Germinal center (tissue), 1 donor: Measurements from ENCODE around the gene SIK3.

ENCODE experiments used
- DNase-seq: peaks from one replicate; pipeline ENCODE4 v3.0.0; 2012; ENCODE audit warnings: mixed read lengths, low spot score

Gene SIK3

DNA sequence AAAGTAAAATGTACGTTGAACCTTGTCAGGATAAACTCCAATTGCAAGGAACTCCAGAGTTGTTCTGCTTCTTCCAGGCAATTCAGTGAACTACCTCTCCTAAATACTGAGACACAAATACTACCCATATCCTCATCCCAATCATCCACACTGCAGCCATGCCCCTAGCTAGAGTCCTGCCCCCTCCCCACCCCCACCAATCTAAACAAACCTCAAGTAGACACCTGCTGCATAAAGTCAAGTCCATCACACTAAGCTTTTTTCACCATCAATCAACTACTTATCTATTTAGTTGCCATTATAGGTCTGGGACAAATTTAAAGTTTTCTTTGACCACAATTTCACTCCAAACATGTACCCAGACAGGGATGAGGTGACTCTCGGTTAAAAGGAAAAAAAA, 167.6 kb downstream of the SIK3 start:
- DNase-seq = no peak

DNA sequence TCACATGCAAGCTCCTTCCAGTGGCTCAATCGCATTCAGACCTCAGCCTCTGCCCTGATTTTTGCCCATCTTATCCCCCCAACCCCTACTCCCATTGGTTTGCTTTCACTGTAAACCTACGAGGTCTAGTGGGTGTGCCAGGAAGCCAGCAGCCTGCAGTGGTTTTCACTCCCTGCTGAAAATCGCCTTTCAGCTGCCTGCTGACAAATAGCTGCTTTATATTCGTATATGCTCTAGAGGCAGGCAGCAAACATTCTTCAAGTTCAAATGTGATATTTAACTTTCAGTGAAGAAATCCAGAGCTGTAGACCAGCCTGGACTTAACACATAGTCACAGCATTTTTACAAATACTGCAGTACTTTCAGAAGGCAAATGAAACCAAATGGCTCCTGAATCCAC, 168.1 kb downstream of the SIK3 start:
- no peak for DNase-seq

DNA sequence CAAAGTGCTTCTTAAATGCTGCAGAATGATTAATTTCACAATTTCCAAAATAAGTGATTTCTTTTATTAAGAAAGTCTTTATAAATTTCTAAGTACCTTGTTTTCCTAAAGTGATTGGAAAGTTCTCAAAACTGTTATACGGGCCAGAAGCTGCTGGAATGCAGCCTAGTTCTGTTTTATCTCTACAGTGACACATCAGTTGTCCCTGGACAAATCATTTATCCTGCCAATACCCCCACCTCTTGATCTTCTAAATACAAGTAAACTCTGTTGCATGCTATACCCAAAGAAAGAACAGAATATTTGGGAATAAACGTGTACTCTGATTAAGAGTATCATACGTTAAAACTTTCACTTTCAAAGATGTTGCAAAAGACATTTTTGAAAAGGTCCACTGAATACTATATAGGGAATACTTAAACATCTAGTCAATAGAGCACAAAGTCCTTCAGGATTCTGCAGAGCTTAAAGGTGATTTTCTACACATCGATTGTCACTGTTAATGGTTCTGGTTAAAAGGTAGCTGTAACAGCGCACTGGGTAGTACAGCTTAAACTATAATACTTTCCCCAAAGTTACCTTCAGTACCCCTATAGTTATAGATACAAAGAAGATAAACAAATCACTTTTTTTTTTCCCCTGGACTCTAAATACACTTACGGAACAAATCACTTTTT, 168.7 kb downstream of the SIK3 start:
- no peak for DNase-seq

DNA sequence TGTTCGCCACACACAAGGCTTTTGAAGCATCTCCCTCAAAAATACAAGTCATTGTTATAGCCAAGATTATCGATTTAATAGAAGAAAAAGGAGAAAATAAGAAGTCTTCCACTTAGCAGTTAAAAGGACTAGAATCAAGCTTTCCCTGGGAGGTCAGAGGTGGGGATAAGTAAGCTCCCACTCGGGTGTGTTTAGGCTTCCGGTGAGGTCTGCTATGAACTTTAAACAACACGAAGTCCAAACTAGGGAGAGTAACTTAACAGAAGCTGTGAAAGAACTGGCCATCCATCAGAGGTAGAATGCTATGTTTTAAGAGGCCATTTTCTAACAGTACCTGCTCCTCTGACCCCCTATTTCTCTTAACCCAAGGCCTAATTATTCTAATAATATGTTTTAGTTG, 169.4 kb downstream of the SIK3 start:
- no peak for DNase-seq

DNA sequence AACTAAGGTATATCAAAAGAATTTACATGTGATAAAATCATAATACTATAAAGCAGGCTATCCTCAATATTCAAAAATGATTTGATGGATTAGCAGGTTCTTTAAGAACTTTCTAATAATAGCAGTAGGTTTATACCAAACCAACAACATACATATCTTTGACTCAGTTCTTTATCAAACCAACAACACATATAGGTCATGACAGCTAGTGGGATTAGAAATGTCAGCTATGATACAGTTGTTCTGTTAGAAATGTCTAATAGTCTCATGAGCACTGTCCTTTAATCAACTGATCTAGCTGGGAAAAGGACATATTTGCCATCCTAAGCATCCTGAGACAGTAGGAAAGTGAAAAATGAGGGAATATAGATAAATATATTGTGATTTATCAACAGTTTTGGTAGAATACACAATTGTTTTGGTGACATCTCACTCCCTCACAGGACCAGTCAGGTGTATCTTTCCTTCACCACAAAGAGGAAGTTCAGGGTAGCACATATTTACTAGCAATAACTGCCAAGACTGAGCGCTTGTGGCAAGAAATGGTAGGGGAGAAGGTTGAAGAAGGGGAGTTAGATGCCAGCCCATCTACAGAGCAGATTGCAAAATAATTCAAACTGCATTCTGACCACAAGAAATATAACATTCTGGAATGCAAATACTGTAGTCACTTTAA, 170.0 kb downstream of the SIK3 start:
- DNase-seq = peak; percentile 64

DNA sequence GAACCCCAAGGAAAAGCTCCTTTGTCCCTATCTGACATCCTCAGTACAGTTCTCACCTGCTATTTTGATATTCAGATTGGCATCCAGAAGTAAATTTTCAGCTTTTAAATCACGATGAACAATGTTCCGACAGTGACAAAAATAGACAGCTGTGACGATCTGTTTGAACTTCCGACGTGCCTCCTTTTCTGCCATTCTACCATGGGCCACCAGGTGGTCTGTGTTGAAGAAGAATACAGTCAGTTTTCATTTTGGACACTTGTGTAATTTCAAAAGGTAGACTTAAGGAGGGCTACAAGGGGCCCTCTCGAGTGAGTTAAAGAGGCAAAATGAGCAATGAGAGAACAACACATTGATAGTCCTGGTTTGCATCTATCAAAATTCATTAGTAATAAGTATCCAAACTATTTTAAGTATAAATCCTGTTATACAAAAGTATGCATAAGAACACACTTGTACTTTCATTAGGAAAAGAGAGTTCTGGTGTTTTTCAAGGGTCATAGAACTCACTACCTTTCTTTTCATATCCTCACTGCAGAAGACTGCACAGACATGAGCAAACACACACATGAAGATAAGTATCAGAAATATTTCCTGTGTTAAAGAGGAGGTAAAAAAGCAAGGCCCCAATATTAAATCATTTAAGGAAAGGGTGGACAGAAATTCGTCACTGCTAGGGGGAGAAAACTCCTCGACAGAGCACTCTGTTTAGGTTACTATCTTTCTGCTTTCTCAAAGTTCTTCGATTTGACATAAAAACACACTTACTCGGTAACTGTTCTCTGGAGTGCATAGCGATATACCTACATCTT, 170.9 kb downstream of the SIK3 start:
- DNase-seq = peak; percentile 37

DNA sequence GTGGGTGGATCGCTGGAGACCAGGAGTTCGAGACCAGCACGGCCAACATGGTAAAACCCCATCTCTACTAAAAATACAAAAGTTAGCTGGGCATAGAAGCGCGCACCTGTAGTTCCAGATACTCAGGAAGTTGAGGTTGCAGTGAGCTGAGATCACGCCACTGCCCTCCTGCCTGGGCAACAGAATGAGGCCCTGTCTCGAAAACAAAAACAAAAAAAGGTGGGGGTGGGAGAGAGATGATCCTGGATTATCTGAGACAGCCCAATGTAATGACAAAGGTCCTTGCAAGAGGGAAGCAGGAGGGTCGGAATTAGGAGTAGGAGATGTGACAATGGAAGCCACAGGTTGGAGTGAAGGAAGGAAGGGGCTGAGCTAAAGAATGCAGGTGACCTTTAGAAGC, 173.2 kb downstream of the SIK3 start:
- DNase-seq = no peak

DNA sequence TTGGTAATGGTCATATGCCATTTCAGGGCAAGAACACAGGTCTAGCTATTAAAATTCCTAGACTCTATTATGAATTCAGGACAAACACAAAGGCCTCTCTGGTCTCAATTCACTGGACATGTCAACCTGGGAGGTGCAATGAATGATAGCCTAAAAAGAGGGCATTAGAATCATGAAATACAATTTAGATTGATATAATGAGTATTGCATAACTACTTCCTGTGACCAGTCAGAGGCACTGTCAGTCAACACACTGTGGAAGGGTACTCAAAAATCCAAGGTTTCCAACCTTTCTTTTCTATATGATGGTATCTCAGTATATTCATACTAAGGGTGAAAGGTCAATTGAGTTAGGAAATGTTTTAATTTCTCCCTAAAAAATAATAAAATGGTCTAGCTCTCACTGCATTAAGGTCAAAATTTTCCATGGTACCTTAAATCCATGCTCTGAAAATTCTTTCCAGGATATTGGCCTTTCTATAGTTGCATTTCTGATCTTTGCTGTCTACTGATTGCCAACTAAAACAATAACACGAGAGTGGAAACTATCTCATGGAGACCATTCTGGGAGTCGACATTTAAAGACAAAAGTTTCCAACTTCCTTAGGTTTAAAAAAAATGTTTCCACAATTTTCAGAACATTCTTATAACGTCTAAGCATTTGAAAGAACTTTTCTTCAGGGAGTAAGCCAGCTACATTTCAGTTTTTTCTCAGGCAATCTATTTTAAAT, 179.1 kb downstream of the SIK3 start:
- no peak for DNase-seq

DNA sequence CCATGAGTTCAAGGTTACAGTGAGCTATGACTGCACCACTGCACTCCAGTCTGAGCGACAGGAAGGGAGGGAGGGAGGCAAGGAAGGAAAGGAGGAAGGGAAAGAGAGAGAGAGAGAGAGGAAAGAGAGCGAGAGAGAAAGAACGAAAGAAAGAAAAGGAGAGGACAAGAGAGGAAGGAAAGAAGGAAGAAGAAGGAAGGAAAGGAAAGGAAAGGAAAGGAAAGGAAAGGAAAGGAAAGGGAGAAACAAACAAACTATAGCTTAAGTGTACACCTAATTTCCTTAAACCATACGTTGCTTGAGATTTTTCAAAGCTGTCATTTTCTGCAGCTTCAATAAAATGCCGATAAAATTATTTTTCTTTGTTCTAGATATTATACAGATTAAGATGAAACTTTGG, 180.6 kb downstream of the SIK3 start:
- no peak for DNase-seq

DNA sequence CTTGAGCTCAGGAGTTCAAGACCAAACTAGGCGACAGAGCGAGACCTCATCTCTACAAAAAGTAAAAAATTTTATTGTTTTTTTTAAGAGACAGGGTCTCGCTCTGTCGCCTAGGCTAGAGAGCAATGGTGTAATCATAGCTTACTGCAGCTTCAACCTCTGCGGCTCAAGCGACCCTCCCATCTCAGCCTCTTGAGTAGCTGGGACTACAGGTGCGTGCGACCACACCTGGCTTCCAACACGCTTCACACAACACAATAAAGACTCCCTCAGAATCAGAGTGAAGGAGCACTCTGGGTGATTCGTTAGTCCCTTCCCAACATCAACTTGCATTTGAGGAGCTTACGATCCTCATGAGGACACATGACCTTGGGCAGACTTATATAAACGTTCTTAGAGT, 181.3 kb downstream of the SIK3 start:
- no peak for DNase-seq

DNA sequence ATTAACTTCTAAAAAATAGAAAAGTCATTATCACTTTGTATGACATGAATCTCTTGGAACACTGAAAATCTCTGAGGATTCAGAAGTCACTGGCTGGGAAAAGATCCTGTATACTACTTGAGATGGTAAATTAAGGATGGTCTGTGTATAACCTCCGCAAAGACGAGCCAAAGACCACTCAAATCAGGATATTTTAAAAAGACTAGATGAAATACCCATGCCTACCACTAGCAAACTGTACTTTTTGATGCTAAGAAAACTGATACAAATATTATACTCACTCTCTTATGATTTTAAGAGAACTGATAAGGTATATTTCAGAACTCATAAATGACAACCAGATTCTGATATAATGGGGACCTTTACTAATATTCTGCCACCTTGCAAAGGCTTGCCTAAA, 182.2 kb downstream of the SIK3 start:
- DNase-seq = no peak

DNA sequence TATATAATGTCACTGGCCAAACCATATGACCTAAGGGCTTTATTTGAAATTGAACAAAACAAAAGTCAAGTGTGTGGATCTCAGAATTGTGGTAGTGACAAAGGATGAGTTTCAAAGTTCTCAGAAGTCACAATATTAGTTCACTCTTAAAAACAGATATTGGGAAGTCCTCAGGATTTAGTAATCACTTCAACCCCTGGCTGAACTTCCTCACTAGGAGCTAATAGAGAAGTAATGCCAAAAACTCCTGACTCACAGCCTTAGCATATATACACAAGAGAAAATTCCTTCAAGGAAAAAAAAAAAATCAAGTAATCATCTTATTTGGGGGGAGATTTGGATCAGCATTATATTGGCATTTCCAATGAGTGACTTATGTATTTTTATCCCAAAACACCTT, 185.2 kb downstream of the SIK3 start:
- no peak for DNase-seq

DNA sequence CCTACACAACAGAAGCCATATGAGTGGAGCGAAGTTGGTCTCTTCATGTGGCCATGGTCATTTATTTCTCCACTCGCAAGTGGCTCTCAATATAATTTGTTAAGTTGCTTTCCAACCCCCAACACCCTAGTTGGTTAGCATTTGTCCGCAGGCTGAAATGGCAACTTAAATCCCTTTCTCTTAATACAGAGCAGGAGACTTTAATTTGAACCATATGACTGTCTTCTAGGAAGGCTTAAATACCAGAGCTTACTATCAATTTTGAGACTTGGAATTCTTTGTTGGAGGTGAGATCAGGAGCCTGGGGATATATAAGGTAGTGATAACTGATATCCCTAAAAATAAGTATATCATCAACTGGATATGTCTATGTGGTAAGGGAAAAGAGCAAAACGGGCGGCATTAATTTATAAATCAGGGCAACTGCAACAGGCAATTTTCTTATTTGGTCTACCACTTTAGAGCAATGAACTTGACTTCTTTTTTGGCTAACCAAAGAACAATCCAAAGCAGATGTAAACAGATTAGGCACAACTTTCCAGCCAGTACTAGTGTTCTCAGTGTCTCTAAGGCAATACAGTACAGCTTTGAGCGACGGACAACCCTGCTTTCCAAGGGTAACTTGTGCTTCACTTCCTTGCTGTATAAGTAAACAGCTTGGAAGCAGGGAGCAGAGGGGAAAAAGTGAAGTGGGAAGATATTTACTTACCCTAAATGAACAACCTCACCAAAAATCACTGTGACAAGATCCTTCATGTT, 186.1 kb downstream of the SIK3 start:
- no peak for DNase-seq

DNA sequence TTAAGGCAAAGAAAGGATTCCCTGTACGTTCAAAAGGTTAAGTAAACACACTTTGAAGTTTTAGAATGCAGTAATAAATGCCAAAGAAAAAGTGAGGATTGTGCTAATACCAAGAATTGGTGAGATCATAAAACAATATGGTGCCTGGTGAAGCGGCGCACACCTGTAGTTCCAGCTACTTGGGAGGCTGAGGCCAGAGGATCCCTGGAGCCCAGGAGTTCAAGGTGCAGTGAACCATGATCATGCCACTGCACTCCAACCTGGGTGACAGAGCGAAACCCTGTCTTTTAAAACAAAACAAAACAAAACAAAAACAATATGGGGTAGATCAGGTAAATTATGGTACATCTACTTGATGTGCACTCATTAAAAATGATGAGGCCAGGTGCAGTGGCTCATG, 187.4 kb downstream of the SIK3 start:
- no peak for DNase-seq

DNA sequence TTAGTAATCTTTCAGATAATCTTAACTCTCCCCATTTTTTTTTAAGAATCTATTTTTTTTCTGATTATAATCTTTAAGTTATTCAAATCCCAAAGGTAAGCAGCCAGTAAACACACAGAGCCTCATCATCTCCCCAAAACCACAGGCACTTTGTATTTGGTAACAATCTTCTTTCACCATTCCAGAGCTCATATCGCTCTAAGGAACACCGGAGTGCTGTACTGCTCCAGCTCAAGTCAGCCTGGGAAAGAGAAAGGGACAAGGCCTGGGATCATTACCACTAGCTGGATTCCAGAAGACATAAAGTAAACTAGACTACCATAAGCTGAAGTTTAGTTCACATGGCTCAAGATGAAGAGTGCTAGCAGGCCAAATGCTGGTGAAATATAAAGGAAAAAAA, 187.8 kb downstream of the SIK3 start:
- DNase-seq = no peak

DNA sequence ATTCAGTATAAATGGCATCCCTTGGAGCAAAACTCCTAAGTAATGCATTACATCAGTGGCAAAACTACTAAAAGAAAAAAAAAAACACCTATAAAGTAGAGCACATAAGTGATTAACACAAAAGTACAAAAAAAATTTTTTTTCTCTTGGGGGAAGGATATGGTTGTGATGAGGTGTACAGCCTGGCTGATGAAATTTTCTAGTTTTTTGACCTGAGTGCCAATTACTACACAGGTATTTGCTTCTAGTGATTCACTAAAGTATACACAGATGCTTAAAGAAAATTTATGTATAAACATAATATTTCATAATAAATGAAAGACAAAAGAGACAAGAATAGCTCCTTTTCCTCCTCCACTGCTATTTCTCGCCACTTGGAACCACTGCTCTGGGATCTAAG, 189.0 kb downstream of the SIK3 start:
- no peak for DNase-seq

DNA sequence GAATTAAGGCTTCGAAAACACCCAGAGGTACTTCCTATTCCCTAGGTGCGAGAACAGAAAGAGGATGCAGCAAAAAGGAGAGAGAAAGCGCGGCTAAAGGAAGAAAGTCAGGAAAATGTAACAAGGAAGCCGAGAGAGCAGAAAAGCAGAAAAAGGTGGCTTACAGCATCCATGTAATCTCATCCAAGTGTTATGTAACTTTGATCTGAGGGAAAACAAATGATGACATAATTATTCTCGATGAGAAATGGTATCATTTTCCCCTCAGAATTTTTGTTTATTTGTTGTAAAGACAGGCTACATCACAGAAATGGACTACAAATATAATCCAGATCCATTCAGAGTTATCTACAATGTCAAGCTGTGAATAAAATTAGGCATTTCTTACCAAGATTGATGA, 191.7 kb downstream of the SIK3 start:
- DNase-seq = no peak

DNA sequence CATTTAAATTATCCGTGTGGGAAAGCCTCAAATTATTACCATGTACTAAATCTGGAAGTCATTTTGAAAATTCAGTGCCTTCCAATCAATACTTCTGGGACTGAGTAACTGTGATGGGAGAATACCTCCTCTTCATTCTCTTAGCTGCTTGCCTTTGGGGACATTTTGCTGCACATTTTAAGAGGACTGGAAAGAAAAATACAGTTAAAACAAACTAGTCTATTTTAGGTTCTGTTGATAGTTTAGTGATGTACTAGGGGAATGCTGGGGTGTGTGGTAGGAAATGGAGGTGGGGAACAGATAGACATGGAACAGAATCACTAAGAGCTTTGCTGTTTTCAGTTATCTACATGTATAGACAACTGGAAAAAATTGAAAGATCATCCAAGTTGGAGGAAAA, 195.1 kb downstream of the SIK3 start:
- DNase-seq = no peak

DNA sequence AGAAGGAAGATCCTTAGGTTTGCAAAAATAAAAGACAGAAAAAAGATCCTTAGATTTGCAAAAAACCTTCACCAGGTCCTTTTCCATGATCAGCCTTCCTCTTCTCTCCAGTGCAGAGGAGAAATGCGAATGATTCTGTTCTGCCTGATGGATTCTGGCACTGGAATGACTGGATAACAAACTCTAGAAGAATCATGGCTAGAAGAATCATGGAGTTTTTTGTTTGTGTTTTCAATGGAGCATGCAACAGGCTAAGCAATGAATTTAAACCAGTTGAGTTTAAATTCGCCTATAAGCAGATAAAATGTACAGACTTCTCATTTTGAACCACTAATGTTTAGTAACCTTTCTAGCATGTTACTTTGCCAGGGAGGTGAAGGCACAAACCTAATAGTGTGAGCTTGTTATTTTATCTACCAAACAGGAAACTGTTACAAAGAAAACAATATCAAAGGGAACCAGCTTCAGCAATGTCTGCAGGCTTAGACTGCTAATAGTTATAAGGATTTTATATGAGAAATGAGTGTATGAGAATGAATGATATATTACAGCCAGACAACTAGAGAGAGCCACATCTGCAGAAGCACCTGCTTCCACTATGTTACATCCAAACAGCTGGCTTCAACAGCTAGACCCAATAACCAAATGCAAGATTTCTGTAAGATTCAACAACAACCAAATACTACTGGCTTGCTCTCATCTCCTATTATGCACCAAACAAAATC, 196.1 kb downstream of the SIK3 start:
- DNase-seq = no peak

DNA sequence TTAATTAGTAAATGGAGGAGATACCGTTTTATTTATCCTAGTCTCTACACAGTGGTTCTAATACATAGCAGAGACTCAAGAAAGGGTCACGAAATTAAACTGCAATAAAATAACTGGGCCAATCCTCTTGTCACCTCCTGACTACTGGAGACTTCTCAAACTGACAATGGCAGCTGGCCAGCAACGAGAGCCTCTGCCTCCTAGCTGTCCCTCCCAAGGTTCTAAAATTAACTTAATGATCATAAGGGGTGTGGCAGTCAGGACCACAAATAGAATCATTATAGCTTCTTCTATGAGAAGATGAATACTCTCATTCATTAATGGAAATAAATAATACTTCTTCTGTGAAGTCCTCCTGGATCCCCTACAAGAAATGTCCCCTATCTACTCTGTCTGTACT, 197.0 kb downstream of the SIK3 start:
- no peak for DNase-seq

DNA sequence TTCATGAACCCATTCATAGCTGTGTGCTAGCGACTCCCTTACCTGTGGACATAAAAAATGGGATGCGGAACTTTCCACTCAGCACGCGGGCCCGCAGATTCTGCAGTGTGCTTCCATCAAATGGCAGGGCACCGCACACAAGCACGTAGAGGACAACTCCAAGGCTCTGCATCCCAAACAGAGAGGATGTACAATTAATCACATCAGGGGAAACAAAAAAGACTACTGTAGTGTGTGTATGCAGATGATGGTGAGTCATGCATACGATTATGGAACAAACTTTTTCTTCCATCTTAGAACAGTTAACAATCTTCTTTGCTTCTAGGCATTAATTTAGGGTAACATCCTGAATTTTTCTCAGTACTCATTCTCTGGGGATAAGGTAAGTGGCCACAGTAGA, 202.0 kb downstream of the SIK3 start:
- no peak for DNase-seq
